GM19397 (cell line): Measurements from ENCODE around the gene DCP2.

Source experiments
- ATAC-seq: cut with Tn5 transposase; IDR thresholded peaks from one replicate; pipeline ENCODE4 v1.9.1; 2021; ENCODE audit warnings: mild to moderate bottlenecking, moderate library complexity; ENCODE audit not compliant: unreplicated experiment

The DCP2 gene

GRCh38 chr5:113062869-113063508 lies 86.4 kb downstream of the DCP2 start:
- no peak for ATAC-seq

GRCh38 chr5:113063927-113064326 lies 87.3 kb downstream of the DCP2 start:
- ATAC-seq = no peak

GRCh38 chr5:113064806-113065205 lies 88.2 kb downstream of the DCP2 start:
- no peak for ATAC-seq

GRCh38 chr5:113065626-113066025 lies 89.0 kb downstream of the DCP2 start:
- no peak for ATAC-seq

- no peak for ATAC-seq
Observed at GRCh38 chr5:113067635-113068344, 91.2 kb downstream of the DCP2 start.

- ATAC-seq = no peak
Observed at GRCh38 chr5:113068559-113068958, 92.0 kb downstream of the DCP2 start.
